Gastrocnemius medialis (tissue), 4 donors: ENCODE data around the gene MSANTD2. TPM values are rescaled to one million over a fixed set of nuclear protein-coding genes. Genes with fewer than 3 reads are reported as not detected.

Experiments used
- ATAC-seq, 2 donors: fragments of 150-250 bp; one replicate each; pipeline ENCODE4 v1.9.1; 2016
- DNase-seq, 2 donors: peaks; one replicate each; pipeline ENCODE4 v3.0.0-alpha.2; 2019
- H3K27ac ChIP-seq, 4 donors: fragments of 200-600 bp; sonication (generic); 1 replicate in 1 of 4; 2 replicates in 3 of 4; pipeline ENCODE4 v1.5.1; 2016 to 2018; ENCODE audit warnings: mild to moderate bottlenecking in 2 of 4, moderate library complexity in 1 of 4
- H3K27me3 ChIP-seq, 3 donors: fragments of 200-600 bp; sonication (generic) in 2 of 3; 1 replicate in 1 of 3; 2 replicates in 2 of 3; pipeline versions ENCODE4 v1.5.1 to v1.6.0; 2016 to 2019; ENCODE audit warnings: mild to moderate bottlenecking in 1 of 3, moderate library complexity in 1 of 3
- H3K36me3 ChIP-seq, 2 donors: fragments of 200-600 bp; sonication (generic) in 1 of 2; one replicate each; pipeline ENCODE4 v1.5.1; 2017 to 2018
- H3K4me1 ChIP-seq, 2 donors: fragments of 200-600 bp; sonication (generic) in 1 of 2; one replicate each; pipeline ENCODE4 v1.5.1; 2016 to 2017; ENCODE audit warnings: mild to moderate bottlenecking in 2 of 2
- H3K4me3 ChIP-seq, 4 donors: fragments of 200-600 bp; sonication (generic) in 3 of 4; 1 replicate in 1 of 4; 2 replicates in 3 of 4; pipeline ENCODE4 v1.5.1; 2016 to 2019; ENCODE audit warnings: mild to moderate bottlenecking in 2 of 4
- H3K9me3 ChIP-seq, 3 donors: fragments of 200-600 bp; sonication (generic) in 2 of 3; 1 replicate in 1 of 3; 2 replicates in 2 of 3; pipeline ENCODE4 v1.5.1; 2016 to 2019
- CTCF ChIP-seq, 5 experiments: fragments of 450-650 bp in 3 of 5; fragments of 200-600 bp in 2 of 5; sonication (generic) in 2 of 5; IDR thresholded peaks in 4 of 5; conservative IDR thresholded peaks in 1 of 5; 1 replicate in 4 of 5; 2 replicates in 1 of 5; pipeline ENCODE4 v1.5.1; 2016 to 2019; ENCODE audit warnings: antibody characterized with exemption in 5 of 5, mild to moderate bottlenecking in 3 of 5, moderate library complexity in 3 of 5
- POLR2A ChIP-seq, 2 donors: fragments of 450-650 bp; IDR thresholded peaks; one replicate each; pipeline ENCODE4 v1.6.1; 2017; ENCODE audit warnings: antibody characterized with exemption in 2 of 2, mild to moderate bottlenecking in 2 of 2, moderate library complexity in 2 of 2
- in situ Hi-C, 4 donors: fragments of 200-750 bp; cut with MboI; loops; one replicate each; pipeline versions ENCODE4 v1.15.0 to v1.8.0; 2017; ENCODE audit warnings: low sequenced_read_pairs in 4 of 4
- intact Hi-C: fragments of 100-400 bp; cut with DNase I; formaldehyde crosslinking; loops from one replicate; pipeline ENCODE4 v1.15.1; 2023; ENCODE audit warnings: low total_unique reads
- total RNA-seq, 4 donors: library from RNA; depleted of rRNA; stranded (reverse); fragments of >200 nt; gene quantifications; one replicate each; pipeline versions ENCODE4 v1.1.0 to v1.2.3, GENCODE V29; 2016

MSANTD2 gene
- total RNA-seq, 4 donors from 2014 or later = 3.3 to 5.1 (median 3.8) TPM

GRCh38 chr11:124762624-124763155 is 37.5 kb downstream of the MSANTD2 start:
- H3K36me3 ChIP-seq = peaks cover 0 to 18% of the 10 kb centered on the region in 2 donors
- peaks cover 39 to 46% (median 42%) of the 10 kb centered on the region in 3 donors for H3K27me3 ChIP-seq
- intact Hi-C loops = loop anchor here (1.0 to 5.0 kb wide), 4 partner anchors 16 to 93 kb away; partner anchors contain the start of gene MSANTD2
- H3K27ac ChIP-seq = peak overlapping the region in 3 of 4 donors; percentile 76 to 87 (median 87)
- ATAC-seq = peak in 1 of 2 donors; percentile 17
- H3K9me3 ChIP-seq = no peaks in the 10 kb centered on the region
- in situ Hi-C loops = loop anchor here (5.0 to 10.0 kb wide), 4 partner anchors 72 to 98 kb away; partner anchors contain the start of genes SIAE (in 1 of the 4) and SPA17 (in 1 of the 4)
- H3K4me3 ChIP-seq = peak overlapping the region; percentile 52 to 67 (median 60)
- peaks cover 14 to 28% of the 10 kb centered on the region in 2 donors for H3K4me1 ChIP-seq
- no peak for DNase-seq
- no peak for TF ChIP-seq POLR2A (IDR thresholded peaks at IDR 0.05)
- no peak for TF ChIP-seq CTCF (IDR thresholded peaks at IDR 0.05 in 4 of 5, conservative IDR thresholded peaks at IDR 0.05 in 1 of 5)

- Histone ChIP-seq H3K27me3 (peaks cover 44 to 52% (median 47%) of the 10 kb centered on the region in 3 donors), H3K4me1 (peaks cover 14 to 30% of the 10 kb centered on the region in 2 donors), H3K9me3 (no peaks in the 10 kb centered on the region), H3K27ac (peak within 1 kb of the TSS; percentile 54 to 87 (median 82)), H3K4me3 (peak within 1 kb of the TSS; percentile 52 to 67 (median 60)), H3K36me3 (peaks cover 0 to 13% of the 10 kb centered on the region in 2 donors)
- intact Hi-C loops = loop anchor here (2.0 to 5.0 kb wide), 3 partner anchors 15 to 75 kb away; partner anchors contain the start of gene MSANTD2
- TF ChIP-seq CTCF (IDR thresholded peaks at IDR 0.05 in 4 of 5, conservative IDR thresholded peaks at IDR 0.05 in 1 of 5) = no peak
- peak; percentile 47 to 72 for TF ChIP-seq POLR2A (IDR thresholded peaks at IDR 0.05)
- no peak for DNase-seq
- no peak for ATAC-seq
- in situ Hi-C loops = loop anchor here (5.0 to 10.0 kb wide), 4 partner anchors 73 to 97 kb away; partner anchors contain the start of genes SIAE (in 1 of the 4) and SPA17 (in 1 of the 4)
Observed at GRCh38 chr11:124762105-124762623, 38.0 kb downstream of the MSANTD2 start, which contains the start of gene ESAM. ESAM (minus strand) TSS chr11:124762290; CDS start chr11:124762154, 136 bp downstream.

GRCh38 chr11:124761301-124762104 is 38.7 kb downstream of the MSANTD2 start:
- peaks cover 0 to 6% of the 10 kb centered on the region in 2 donors for H3K36me3 ChIP-seq
- H3K27ac ChIP-seq = peak overlapping the region; percentile 54 to 87 (median 82)
- TF ChIP-seq CTCF (IDR thresholded peaks at IDR 0.05 in 4 of 5, conservative IDR thresholded peaks at IDR 0.05 in 1 of 5) (peak in 1 of 5 experiments; percentile 8), POLR2A (IDR thresholded peaks at IDR 0.05) (no peak)
- H3K27me3 ChIP-seq = peaks cover 46 to 58% (median 53%) of the 10 kb centered on the region in 3 donors
- peak overlapping the region; percentile 47 to 67 (median 60) for H3K4me3 ChIP-seq
- no peak for DNase-seq
- in situ Hi-C loops (loop anchor here (5.0 to 10.0 kb wide), 4 partner anchors 73 to 97 kb away; partner anchors contain the start of genes SIAE (in 1 of the 4) and SPA17 (in 1 of the 4)), intact Hi-C loops (loop anchor here (2.0 to 5.0 kb wide), 3 partner anchors 15 to 76 kb away; partner anchors contain the start of gene MSANTD2)
- peak in 1 of 2 donors; percentile 10 for ATAC-seq
- H3K9me3 ChIP-seq = no peaks in the 10 kb centered on the region
- H3K4me1 ChIP-seq = peaks cover 14 to 31% of the 10 kb centered on the region in 2 donors

- Histone ChIP-seq H3K27ac (peak overlapping the region; percentile 54 to 87 (median 82)), H3K9me3 (no peaks in the 10 kb centered on the region), H3K4me1 (peaks cover 14 to 31% of the 10 kb centered on the region in 2 donors), H3K36me3 (no peaks in the 10 kb centered on the region), H3K27me3 (peaks cover 49 to 60% (median 58%) of the 10 kb centered on the region in 3 donors), H3K4me3 (peak overlapping the region; percentile 47 to 67 (median 60))
- ATAC-seq (no peak), DNase-seq (no peak)
- intact Hi-C loops (loop anchor here (5.0 kb wide), 2 partner anchors 41 to 76 kb away; partner anchors contain the start of gene MSANTD2), in situ Hi-C loops (loop anchor here (5.0 to 10.0 kb wide), 4 partner anchors 74 to 96 kb away; partner anchors contain the start of genes SIAE (in 1 of the 4) and SPA17 (in 1 of the 4))
- TF ChIP-seq POLR2A (IDR thresholded peaks at IDR 0.05) (no peak), CTCF (IDR thresholded peaks at IDR 0.05 in 4 of 5, conservative IDR thresholded peaks at IDR 0.05 in 1 of 5) (no peak)
Observed at GRCh38 chr11:124760806-124761205, 39.4 kb downstream of the MSANTD2 start.
